Measurements from ENCODE around the gene IGF2. TPM values are rescaled to one million over a fixed set of nuclear protein-coding genes. Genes with fewer than 3 reads are reported as not detected.

Gene IGF2
- total RNA-seq, 4 donors from 2014 or later: 8.2 to 19.8 (median 12.2) TPM

GRCh38 chr11:2120359-2121100 is 18.7 kb downstream of the IGF2 start:
- Histone ChIP-seq H3K27ac (no peak overlapping the region), H3K36me3 (no peaks in the 10 kb centered on the region), H3K27me3 (peaks cover 33% of the 10 kb centered on the region), H3K4me1 (no peaks in the 10 kb centered on the region), H3K9me3 (peaks cover 0 to 4% of the 10 kb centered on the region in 2 donors), H3K4me3 (no peak overlapping the region)
- intact Hi-C loops (cut with DNase I; ENCODE audit: low total_unique reads): no loop called here
- in situ Hi-C loops (cut with MboI; ENCODE audit: low pct_ligation_motif_present in 1 of 4, low pct_unique_long_range_greater_than_20kb in 1 of 4, low sequenced_read_pairs in 3 of 4): no loop called here
- TF ChIP-seq POLR2A (IDR thresholded peaks at IDR 0.05) (no peak), POLR2AphosphoS5 (IDR thresholded peaks at IDR 0.05) (no peak), EP300 (IDR thresholded peaks at IDR 0.05; ENCODE audit: low read depth) (no peak), CTCF (IDR thresholded peaks at IDR 0.05) (no peak)
- WGBS, 2 donors (ENCODE audit: low coverage in 1 of 2): 62% methylated on average over 23 of the region's 23 CpGs; no CpG with 5 or more reads in 1 of the 2 donors
- DNase-seq: no peak

GRCh38 chr11:2118677-2119076 is 20.5 kb downstream of the IGF2 start:
- 66 to 84% methylated on average over 3 to 4 of the region's 4 CpGs for WGBS, 2 donors (ENCODE audit: low coverage in 1 of 2)
- TF ChIP-seq CTCF (IDR thresholded peaks at IDR 0.05): no peak
- TF ChIP-seq EP300 (IDR thresholded peaks at IDR 0.05; ENCODE audit: low read depth): no peak
- DNase-seq: no peak
- H3K27me3 ChIP-seq: peaks cover 33% of the 10 kb centered on the region
- H3K4me1 ChIP-seq: no peaks in the 10 kb centered on the region
- H3K27ac ChIP-seq: no peak overlapping the region
- no peak overlapping the region for H3K4me3 ChIP-seq
- peaks cover 0 to 4% of the 10 kb centered on the region in 2 donors for H3K9me3 ChIP-seq
- H3K36me3 ChIP-seq: no peaks in the 10 kb centered on the region
- in situ Hi-C loops (cut with MboI; ENCODE audit: low pct_ligation_motif_present in 1 of 4, low pct_unique_long_range_greater_than_20kb in 1 of 4, low sequenced_read_pairs in 3 of 4): no loop called here
- intact Hi-C loops (cut with DNase I; ENCODE audit: low total_unique reads): no loop called here

- Histone ChIP-seq H3K9me3 (peaks cover 0 to 4% of the 10 kb centered on the region in 2 donors), H3K27ac (no peak overlapping the region), H3K27me3 (peaks cover 16% of the 10 kb centered on the region), H3K4me3 (no peak overlapping the region), H3K4me1 (no peaks in the 10 kb centered on the region), H3K36me3 (no peaks in the 10 kb centered on the region)
- in situ Hi-C loops (cut with MboI; ENCODE audit: low pct_ligation_motif_present in 1 of 4, low pct_unique_long_range_greater_than_20kb in 1 of 4, low sequenced_read_pairs in 3 of 4): no loop called here
- intact Hi-C loops (cut with DNase I; ENCODE audit: low total_unique reads): no loop called here
- no peak for TF ChIP-seq POLR2AphosphoS5 (IDR thresholded peaks at IDR 0.05)
- no peak for TF ChIP-seq CTCF (IDR thresholded peaks at IDR 0.05)
- no peak for TF ChIP-seq POLR2A (IDR thresholded peaks at IDR 0.05)
- no peak for TF ChIP-seq EP300 (IDR thresholded peaks at IDR 0.05; ENCODE audit: low read depth)
- no peak for DNase-seq
- 65 to 75% methylated on average over 1 of the region's 1 CpG for WGBS, 2 donors (ENCODE audit: low coverage in 1 of 2)
Observed at GRCh38 chr11:2116680-2117079, 22.5 kb downstream of the IGF2 start.

- no peak for TF ChIP-seq EP300 (IDR thresholded peaks at IDR 0.05; ENCODE audit: low read depth)
- no peak for TF ChIP-seq POLR2A (IDR thresholded peaks at IDR 0.05)
- TF ChIP-seq CTCF (IDR thresholded peaks at IDR 0.05): no peak
- no peak for TF ChIP-seq POLR2AphosphoS5 (IDR thresholded peaks at IDR 0.05)
- Histone ChIP-seq H3K27me3 (peaks cover 2% of the 10 kb centered on the region), H3K9me3 (peaks cover 0 to 4% of the 10 kb centered on the region in 2 donors), H3K4me1 (no peaks in the 10 kb centered on the region), H3K36me3 (no peaks in the 10 kb centered on the region), H3K4me3 (no peak overlapping the region), H3K27ac (no peak overlapping the region)
- in situ Hi-C loops (cut with MboI; ENCODE audit: low pct_ligation_motif_present in 1 of 4, low pct_unique_long_range_greater_than_20kb in 1 of 4, low sequenced_read_pairs in 3 of 4) (no loop called here), intact Hi-C loops (cut with DNase I; ENCODE audit: low total_unique reads) (no loop called here)
- WGBS, 2 donors (ENCODE audit: low coverage in 1 of 2): 91% methylated on average over 12 of the region's 12 CpGs; no CpG with 5 or more reads in 1 of the 2 donors
- no peak for DNase-seq
Observed at GRCh38 chr11:2115308-2115707, 23.9 kb downstream of the IGF2 start.
